Mesenteric fat pad (tissue), 1 donor: ENCODE data around the gene PDE6D. TPM values are rescaled to one million over a fixed set of nuclear protein-coding genes. Genes with fewer than 3 reads are reported as not detected.
"Not testable (repeated sequence)": the region's sequence is repeated elsewhere in the genome, so short reads cannot be mapped to it uniquely, and the experiment has no call there.

Experiments used
- DNase-seq: peaks from one replicate; pipeline ENCODE4 v3.0.0-alpha.2; 2020; ENCODE audit warnings: low spot score
- total RNA-seq: library from RNA; stranded (reverse); fragmentation: NEBNext Ultra II Directional; extraction: Animal tissue kit (Norgen Biotek cat#: 25700); gene quantifications from one replicate; pipeline ENCODE4 v1.2.1, GENCODE V29; 2021
- donor health status: DM: yes; HTN: yes; CAD: no.

The PDE6D gene
- total RNA-seq, 1 donor from 2014 or later = 21.8 TPM

GRCh38 chr2:231720987-231721966 lies 59.8 kb downstream of the PDE6D start:
- no peak for DNase-seq

GRCh38 chr2:231720292-231720986 lies 60.6 kb downstream of the PDE6D start:
- no peak for DNase-seq

- DNase-seq = no peak
Observed at GRCh38 chr2:231718799-231719198, 62.3 kb downstream of the PDE6D start.

GRCh38 chr2:231717281-231718171 lies 63.6 kb downstream of the PDE6D start:
- DNase-seq = no peak

GRCh38 chr2:231716666-231717280 lies 64.3 kb downstream of the PDE6D start:
- DNase-seq = no peak

GRCh38 chr2:231715988-231716616 lies 65.0 kb downstream of the PDE6D start:
- no peak for DNase-seq

GRCh38 chr2:231715499-231715837 lies 65.6 kb downstream of the PDE6D start:
- DNase-seq = no peak

GRCh38 chr2:231714639-231715498 lies 66.2 kb downstream of the PDE6D start:
- no peak for DNase-seq

- DNase-seq = peak; percentile 96
Observed at GRCh38 chr2:231713730-231714638, 67.1 kb downstream of the PDE6D start.

- DNase-seq = not testable (repeated sequence)
Observed at GRCh38 chr2:231713406-231713729, 67.7 kb downstream of the PDE6D start.

GRCh38 chr2:231712451-231713021 lies 68.5 kb downstream of the PDE6D start:
- not testable (repeated sequence) for DNase-seq

- no peak for DNase-seq
Observed at GRCh38 chr2:231711677-231712450, 69.2 kb downstream of the PDE6D start.

- DNase-seq = no peak
Observed at GRCh38 chr2:231710799-231711676, 70.0 kb downstream of the PDE6D start.

GRCh38 chr2:231709981-231710798 lies 70.9 kb downstream of the PDE6D start:
- peak; percentile 97 for DNase-seq

- no peak for DNase-seq
Observed at GRCh38 chr2:231709636-231709980, 71.5 kb downstream of the PDE6D start.
